GM12878 (cell line): ENCODE measurements around the gene RPL27A. TPM values are rescaled to one million over a fixed set of nuclear protein-coding genes. Genes with fewer than 3 reads are reported as not detected.

Experiments
- ASH2L ChIP-seq: fragments of 300-600, 200-600 bp; sonication (generic); IDR thresholded peaks from 2 replicates; pipeline ENCODE4 v1.6.1; 2017; ENCODE audit warnings: low read depth, mild to moderate bottlenecking, borderline replicate concordance
- BHLHE40 ChIP-seq, 2 experiments: fragments of 450-650 bp in 1 of 2; IDR thresholded peaks; 2 replicates each; pipeline ENCODE4 v1.6.1; 2011 to 2017; ENCODE audit warnings: low read depth in 2 of 2, borderline replicate concordance in 1 of 2, improper control_type of control experiment in 1 of 2, low read length in 1 of 2, mild to moderate bottlenecking in 1 of 2
- BRCA1 ChIP-seq: IDR thresholded peaks from 2 replicates; pipeline ENCODE4 v1.6.1; 2011; ENCODE audit warnings: low read depth, low read length, improper control_type of control experiment
- CBX3 ChIP-seq: fragments of 200-600 bp; sonication (generic); IDR thresholded peaks from 2 replicates; pipeline ENCODE4 v1.6.1; 2016; ENCODE audit warnings: low read depth, borderline replicate concordance
- CTCF ChIP-seq, 3 experiments: IDR thresholded peaks in 2 of 3; conservative IDR thresholded peaks in 1 of 3; 2 replicates each; pipeline ENCODE4 v1.5.1; 2011; ENCODE audit warnings: low read depth in 3 of 3, low read length in 3 of 3, mild to moderate bottlenecking in 3 of 3, control low read depth in 2 of 3, moderate library complexity in 2 of 3, inconsistent platforms in 1 of 3, mixed read lengths in 1 of 3; ENCODE audit not compliant: control insufficient read depth in 2 of 3, insufficient read depth in 1 of 3; ENCODE audit errors: extremely low read depth in 1 of 3
- DPF2 ChIP-seq: fragments of 450-650 bp; IDR thresholded peaks from 2 replicates; pipeline ENCODE4 v1.6.1; 2017; ENCODE audit warnings: mild to moderate bottlenecking
- E2F8 ChIP-seq: fragments of 450-650 bp; IDR thresholded peaks from 2 replicates; pipeline ENCODE4 v1.6.1; 2018; ENCODE audit warnings: mild to moderate bottlenecking, low read depth, moderate library complexity; ENCODE audit not compliant: partially characterized antibody
- E4F1 ChIP-seq: fragments of 450-650 bp; IDR thresholded peaks from 2 replicates; pipeline ENCODE4 v1.6.1; 2018; ENCODE audit warnings: borderline replicate concordance, mild to moderate bottlenecking; ENCODE audit not compliant: partially characterized antibody
- GATAD2B ChIP-seq: fragments of 450-650 bp; conservative IDR thresholded peaks from 2 replicates; pipeline ENCODE4 v1.6.1; 2017; ENCODE audit warnings: low read depth, mild to moderate bottlenecking, moderate library complexity
- HDGF ChIP-seq: fragments of 450-650 bp; IDR thresholded peaks from 2 replicates; pipeline ENCODE4 v1.6.1; 2016; ENCODE audit warnings: antibody characterized with exemption
- MEF2A ChIP-seq: IDR thresholded peaks from 2 replicates; pipeline ENCODE4 v1.6.1; 2011; ENCODE audit warnings: low read depth, mild to moderate bottlenecking, low read length, moderate library complexity; ENCODE audit not compliant: insufficient read depth
- MLLT1 ChIP-seq: fragments of 450-650 bp; IDR thresholded peaks from 2 replicates; pipeline ENCODE4 v1.6.1; 2016; ENCODE audit warnings: mild to moderate bottlenecking
- MTA2 ChIP-seq: fragments of 450-650 bp; IDR thresholded peaks from 2 replicates; pipeline ENCODE4 v1.6.1; 2016; ENCODE audit warnings: low read depth, mild to moderate bottlenecking, moderate library complexity
- MTA3 ChIP-seq: IDR thresholded peaks from 2 replicates; pipeline ENCODE4 v1.6.1; 2012; ENCODE audit warnings: low read length, inconsistent platforms, borderline replicate concordance
- POU2F2 ChIP-seq: IDR thresholded peaks from 3 replicates; pipeline ENCODE4 v1.6.1; 2011; ENCODE audit warnings: low read depth, mild to moderate bottlenecking, low read length, borderline replicate concordance
- SIN3A ChIP-seq: IDR thresholded peaks from 2 replicates; pipeline ENCODE4 v1.6.1; 2012; ENCODE audit warnings: low read depth, low read length, improper control_type of control experiment
- STAT3 ChIP-seq: IDR thresholded peaks from 2 replicates; pipeline ENCODE4 v1.6.1; 2011; ENCODE audit warnings: low read depth, low read length, improper control_type of control experiment
- YBX1 ChIP-seq: fragments of 450-650 bp; IDR thresholded peaks from 2 replicates; pipeline ENCODE4 v1.6.1; 2016; ENCODE audit warnings: antibody characterized with exemption
- ZNF384 ChIP-seq: IDR thresholded peaks from 2 replicates; pipeline ENCODE4 v1.6.1; 2012; ENCODE audit warnings: low read depth, mild to moderate bottlenecking, low read length, improper control_type of control experiment, borderline replicate concordance
- polyA plus RNA-seq, 11 experiments: library from polyadenylated mRNA; depleted of rRNA in 4 of 11; unstranded in 6 of 11; stranded (reverse) in 5 of 11; fragments of >200 nt; fragmentation: Nextera tagmentation in 4 of 11; fragmentation: Illumina TruSeq in 1 of 11; extraction: Ambion mirVana in 4 of 11; extraction: Trizol in 1 of 11; gene quantifications; 1 replicate in 1 of 11; 2 replicates in 10 of 11; pipeline versions ENCODE4 v1.2.1 to v1.2.3, GENCODE V29; 2011 to 2016; ENCODE audit warnings: inconsistent platforms in 2 of 11, missing spikeins in 2 of 11, low read depth in 1 of 11
- total RNA-seq, 4 experiments: library from RNA; depleted of rRNA in 3 of 4; stranded (reverse); fragments of >200 nt in 3 of 4; fragmentation: Illumina TruSeq in 1 of 4; extraction: Trizol in 1 of 4; gene quantifications; 2 replicates each; pipeline versions ENCODE4 v1.2.1 to v1.2.3, GENCODE V29; 2013 to 2021

The RPL27A gene
- total and polyA plus RNA-seq, 10 of the 15 experiments (the other 5 are each of a cell fraction or from before 2014, with no cell fraction given), result 978 to 4,776 (median 1,959) TPM

GRCh38 chr11:8682303-8683114 lies at the start of gene RPL27A, which contains the start of gene TRIM66 (continued):
- TF ChIP-seq CTCF (IDR thresholded peaks at IDR 0.05 in 2 of 3, conservative IDR thresholded peaks at IDR 0.05 in 1 of 3; ENCODE audit: control insufficient read depth in 2 of 3, extremely low read depth in 1 of 3, insufficient read depth in 1 of 3, low read depth in 3 of 3, low read length in 3 of 3) (no peak), STAT3 (0 out of 2 replicates have a peak, but pooled peaks have one; percentile 17), DPF2 (peak; percentile 82; the same call in 1 of the 2 replicates), CBX3 (no peak), MTA2 (0 out of 2 replicates have a peak, but pooled peaks have one; percentile 41), HDGF (peak; percentile 55; the same call in 1 of the 2 replicates), MTA3 (no peak), MEF2A (0 out of 2 replicates have a peak, but pooled peaks have one; percentile 7), BRCA1 (peak; percentile 96), GATAD2B (peak; percentile 68), ZNF384 (no peak), SIN3A (peak; percentile 88), POU2F2 (peak; percentile 93; the same call in 2 of the 3 replicates), ASH2L (no peak), MLLT1 (peak; percentile 86), BHLHE40 (IDR thresholded peaks at IDR 0.05; ENCODE audit: borderline replicate concordance in 1 of 2, low read depth in 2 of 2, low read length in 1 of 2) (peak; percentile 25 to 64; a peak in 1 of 4 replicates), YBX1 (no peak), E2F8 (no peak), E4F1 (peak; percentile 83)
